ENCODE measurements around the gene PYHIN1.
A peak's percentile ranks its signal among the peaks of the same experiment; 100 is the strongest.
"Not testable (repeated sequence)": the region's sequence is repeated elsewhere in the genome, so short reads cannot be mapped to it uniquely, and the experiment has no call there.

PYHIN1 gene

DNA sequence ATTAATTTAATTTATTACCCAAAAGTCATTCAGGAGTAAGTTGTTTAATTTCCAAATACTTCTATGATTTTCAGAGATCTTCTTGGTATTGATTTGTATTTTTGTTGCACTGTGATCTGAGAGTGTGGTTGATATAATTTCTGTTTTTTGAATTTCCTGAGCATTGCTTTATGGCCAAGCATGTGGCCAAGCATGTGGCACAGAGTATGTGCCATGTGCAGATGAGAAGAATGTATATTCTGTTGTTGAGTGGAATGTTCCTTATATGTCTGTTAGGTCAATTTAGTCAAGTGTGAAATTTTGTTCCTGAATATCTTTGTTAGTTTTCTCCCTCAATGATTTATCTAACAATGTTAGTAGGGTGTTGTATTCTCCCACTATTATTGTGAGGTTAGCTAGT, 53.0 kb downstream of the PYHIN1 start:
- DNase-seq = no peak

DNA sequence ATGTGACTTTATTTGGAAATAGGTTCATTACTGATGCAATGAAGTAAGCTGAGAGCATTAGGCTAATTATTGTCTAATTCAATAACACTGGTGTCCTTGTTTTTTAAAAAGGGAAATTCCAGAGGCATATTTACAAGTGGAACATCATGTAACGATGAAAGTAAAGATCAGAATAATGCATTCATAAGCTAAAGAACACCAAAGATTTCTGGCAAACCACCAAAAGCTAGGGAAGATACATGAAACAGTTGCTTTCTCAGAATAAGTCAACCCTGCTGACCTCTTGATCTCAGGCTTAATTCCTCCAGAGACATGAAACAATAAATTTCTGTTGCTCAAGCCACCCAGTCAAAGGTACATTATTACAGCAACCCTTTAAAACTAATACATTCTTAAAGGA, 58.1 kb downstream of the PYHIN1 start:
- DNase-seq = no peak

DNA sequence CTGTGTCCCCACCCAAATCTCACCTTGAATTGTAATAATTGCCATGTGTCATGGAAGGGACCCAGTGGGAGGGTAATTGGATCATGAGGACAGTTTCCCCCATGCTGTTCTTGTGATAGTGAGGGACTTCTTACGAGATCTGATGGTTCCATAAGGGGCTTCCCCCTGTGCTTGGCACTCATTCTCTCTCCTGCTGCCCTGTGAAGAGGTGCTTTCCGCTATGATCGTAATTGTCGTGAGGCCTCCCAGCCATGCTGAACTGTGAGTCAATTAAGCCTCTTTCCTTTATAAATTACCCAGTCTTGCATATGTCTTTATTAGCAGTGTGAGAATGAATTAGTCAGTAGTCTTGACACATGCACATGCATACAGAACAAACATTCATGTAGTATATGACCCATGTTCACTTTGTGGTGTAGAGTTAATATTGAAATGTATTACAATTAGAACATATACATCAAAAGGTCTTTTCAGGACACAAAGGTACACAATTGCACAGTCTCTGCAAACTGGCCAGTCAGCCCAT, 61.5 kb downstream of the PYHIN1 start:
- DNase-seq = no peak

DNA sequence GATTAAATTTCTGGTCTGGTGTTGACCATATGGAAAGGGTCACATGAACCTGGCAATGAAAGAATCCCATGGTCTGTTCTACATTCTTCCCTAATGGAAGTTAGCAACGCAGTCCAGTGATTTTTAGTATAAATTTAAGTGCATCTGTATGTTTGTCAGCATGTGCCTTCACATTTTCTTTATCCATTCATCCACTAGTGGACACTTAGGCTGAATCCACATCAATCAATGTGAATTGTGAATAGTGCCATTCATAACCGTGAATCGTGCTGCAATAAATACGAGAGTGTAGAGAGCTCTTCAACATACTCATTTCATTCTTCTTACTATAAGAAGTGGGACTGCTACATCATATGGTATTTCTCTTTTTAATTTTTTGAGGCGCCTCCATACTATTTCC, 65.6 kb downstream of the PYHIN1 start:
- no peak for DNase-seq

DNA sequence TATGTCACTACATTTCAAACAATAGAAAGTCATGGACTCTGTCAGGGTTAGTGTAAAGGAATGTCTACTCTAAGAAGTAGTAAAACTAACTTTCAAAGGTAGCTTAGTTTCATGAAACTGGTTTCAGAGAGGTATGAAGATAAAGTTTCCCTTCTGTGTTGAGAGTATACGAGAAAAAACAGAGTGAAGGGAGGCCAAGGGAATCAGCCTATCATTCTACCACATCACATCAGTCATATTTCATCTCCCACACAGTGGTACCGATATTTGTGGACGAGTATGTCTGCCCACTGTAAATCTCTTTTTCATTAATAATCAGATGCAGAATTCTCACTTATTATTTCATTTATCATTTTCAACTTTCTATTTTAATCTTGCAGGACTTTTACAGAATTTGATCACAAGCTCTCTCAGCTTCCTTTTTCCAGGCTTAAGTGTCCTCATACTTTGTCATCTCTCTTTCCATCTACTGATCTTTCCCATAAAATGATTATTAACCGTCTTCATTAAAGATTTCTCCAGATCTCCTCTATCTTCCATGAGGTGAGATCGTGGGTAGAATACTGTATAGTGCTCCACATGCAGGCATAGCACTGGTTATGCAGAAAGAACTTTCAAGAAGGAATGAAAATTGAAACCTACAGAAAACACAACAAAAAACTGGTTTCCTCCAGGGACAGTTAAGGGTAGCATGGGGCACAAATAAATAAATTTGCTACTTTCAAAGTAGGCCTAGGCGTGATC, 66.9 kb downstream of the PYHIN1 start:
- DNase-seq = no peak

DNA sequence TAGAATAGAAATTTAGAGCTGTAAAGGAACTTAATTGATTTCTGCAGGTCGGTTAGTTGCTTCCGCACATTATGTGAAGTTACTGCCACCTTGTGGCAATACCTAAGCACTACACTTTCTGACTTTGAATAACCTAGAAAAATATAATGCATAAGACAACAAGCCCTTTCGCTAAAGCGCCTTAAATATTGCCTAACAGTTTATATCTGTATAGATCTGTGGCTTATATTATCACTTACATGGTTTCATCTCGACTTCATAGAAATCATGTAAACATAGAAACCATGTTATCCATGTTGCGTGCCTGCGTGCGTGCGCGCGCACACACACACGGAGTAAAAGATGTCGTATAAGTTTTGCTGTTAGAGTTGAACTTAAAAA, 67.4 kb downstream of the PYHIN1 start:
- DNase-seq = no peak

DNA sequence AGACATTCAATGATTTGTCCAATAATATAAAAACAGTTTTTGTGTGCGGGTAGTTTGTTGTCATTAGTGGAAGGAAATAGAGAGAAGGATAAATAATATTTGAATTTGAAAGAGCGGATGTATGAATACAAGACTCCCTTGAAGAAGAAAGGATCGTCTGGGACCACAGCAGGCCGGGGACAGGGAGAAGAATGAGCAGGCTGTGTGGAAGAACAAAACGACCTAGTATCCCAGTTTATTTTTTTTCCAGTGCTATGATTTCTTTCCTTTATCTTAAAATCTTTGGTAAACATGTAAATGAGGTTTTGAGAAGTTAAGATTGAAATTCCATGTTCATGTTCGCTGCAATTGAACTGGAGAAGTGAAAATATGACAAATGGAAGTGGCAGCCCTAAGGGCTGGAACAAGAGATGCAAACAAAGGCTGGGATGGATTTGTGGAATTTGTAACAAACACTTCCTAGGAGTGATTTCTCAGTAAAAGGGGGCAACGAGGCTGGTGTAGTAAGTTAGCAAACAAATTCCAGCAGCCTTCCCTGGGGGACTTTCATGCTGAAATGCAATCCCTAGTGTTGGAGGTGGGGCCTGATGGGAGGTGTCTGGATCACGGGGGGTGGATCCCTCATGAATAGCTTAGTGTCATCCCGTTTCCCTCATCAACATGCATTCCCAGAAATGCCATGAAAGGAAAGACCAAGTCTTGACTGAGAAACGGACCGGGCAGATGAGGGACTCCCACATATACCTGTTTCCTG, 68.1 kb downstream of the PYHIN1 start:
- DNase-seq = no peak

DNA sequence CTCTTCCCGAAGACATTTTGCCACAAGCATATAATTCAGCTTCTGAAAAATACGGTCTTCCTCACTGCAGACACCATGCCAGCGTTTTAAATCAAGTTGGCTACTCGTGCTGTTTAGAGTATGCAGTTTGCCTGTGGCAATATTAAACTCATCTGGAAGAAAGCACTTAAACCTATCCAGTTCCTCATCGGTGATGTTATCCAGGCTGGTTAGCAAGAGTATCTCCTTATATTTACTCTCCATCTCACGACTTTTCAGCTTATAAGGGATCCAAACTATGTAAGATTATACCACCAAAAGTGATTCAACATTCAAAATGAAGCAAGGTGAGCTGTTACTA, 68.7 kb downstream of the PYHIN1 start:
- DNase-seq = no peak

DNA sequence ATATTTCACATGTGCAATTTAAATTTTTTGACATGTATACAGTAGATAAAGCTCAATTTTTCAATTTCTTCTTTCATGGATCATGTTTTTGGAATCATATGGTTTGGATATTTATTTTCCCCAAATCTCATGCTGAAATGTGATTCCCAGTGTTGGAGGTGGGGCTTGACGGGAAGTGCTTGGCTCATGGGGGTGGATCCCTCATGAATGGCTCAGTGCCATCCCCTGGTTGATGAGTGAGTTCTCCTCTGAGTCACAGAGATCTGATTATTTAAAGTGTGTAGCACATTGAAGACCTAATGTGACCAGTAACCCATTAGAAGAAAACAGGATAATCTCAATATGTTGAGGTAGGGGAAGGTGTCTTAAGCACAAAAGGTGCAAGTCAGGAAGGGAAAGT, 69.3 kb downstream of the PYHIN1 start:
- DNase-seq = no peak

DNA sequence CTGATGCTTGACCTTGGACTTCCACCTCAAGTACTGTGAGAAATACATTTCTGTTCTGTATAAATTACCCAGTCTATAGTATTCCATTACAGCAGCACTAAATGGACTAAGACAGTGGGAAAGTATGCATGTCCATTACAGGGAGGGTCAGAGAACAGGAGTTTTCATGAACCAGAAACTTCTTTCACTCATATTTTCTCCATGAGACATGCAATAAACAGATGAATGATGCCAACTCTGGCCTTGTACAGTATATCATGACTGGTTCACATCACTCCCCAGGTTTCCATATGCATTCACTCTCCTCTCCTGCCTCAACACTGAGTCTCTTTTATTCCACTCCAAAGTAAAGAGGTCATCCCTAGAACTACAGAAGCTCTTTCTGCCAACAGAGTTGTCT, 73.8 kb downstream of the PYHIN1 start:
- no peak for DNase-seq

DNA sequence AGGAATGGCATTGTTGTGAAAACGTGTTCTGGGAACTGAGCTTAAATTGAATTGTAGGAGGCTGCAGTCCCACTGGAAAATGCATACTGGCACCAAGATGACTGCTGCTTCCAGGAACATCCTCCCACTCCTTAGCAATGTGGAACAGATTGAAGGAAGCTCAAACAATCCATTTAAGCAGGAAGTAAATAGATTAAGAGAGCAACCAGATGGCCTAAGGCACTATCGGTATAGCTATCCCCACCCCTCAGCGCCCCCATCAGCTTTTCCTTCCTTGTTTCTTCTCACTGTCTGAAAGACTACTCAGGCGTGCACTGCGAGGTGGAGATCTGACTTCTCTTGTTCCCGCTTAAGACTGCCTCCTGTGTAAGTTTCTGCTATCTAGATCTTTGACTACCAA, 74.3 kb downstream of the PYHIN1 start:
- DNase-seq = no peak

DNA sequence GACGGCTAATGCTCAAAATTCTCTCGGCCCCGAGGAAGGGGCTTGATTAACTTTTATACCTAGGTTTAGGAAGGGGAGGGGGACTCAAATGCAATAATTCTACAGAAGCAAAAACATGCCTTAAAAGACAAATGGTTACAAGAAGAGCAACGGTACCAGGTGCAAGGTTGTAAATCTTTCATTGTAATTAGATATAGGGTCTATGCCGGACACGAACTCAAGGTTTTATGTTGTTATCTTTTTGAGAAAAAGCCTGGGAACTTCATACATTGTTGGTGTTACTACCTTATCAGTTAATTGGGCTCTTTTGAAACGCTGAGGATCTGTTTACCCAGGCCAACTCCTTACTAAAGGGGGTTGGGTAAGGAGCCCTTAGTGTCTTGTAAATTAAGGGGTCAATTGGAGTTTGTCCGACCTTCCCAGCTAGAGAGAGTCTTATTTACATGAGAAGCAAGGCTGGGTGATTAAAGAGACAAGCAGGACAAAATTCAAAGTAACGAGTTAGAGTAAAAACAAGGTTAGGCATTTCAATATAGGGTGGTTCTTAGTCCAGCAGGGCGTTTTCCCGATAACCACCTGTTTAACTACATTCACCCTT, 75.0 kb downstream of the PYHIN1 start:
- not testable (repeated sequence) for DNase-seq

DNA sequence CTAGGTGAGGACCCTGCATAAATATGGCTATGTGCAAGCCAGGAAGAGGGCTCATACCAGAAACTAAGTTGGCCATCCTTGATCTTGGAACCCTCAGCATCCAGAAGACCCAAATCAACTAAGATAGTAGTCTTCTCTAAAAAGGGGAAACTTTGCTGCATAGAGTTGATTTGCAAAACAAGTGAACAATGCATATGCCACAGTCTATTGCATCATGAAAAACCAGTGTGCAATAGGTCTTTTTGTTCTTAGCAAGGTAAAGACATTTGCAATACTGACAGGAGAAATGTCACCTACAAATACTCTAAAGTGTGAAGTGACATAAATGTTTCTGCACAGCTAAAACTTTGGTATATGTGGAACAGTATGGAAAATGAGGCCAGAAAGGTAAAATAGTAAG, 76.4 kb downstream of the PYHIN1 start:
- no peak for DNase-seq

DNA sequence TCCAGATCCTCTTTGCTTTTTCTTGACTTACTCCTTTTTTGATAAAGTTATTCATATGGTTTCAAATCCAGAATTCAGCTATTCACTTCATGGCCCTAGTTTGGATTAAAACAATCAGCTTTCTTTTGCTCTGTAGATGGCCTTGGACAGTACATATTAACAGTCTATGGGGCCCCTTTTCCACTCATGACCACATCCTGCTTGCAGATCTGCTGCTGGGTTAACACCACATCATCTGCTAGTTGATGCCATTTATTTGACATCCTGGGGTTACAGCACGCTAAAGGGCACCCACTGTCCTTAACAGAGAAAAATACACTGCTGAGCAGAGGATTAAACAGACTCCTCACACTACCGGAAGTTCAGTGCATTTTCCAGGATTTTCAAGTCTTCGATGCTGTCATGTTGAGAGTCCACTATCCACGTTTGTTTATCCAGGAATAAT, 77.4 kb downstream of the PYHIN1 start:
- DNase-seq = peak; percentile 44

DNA sequence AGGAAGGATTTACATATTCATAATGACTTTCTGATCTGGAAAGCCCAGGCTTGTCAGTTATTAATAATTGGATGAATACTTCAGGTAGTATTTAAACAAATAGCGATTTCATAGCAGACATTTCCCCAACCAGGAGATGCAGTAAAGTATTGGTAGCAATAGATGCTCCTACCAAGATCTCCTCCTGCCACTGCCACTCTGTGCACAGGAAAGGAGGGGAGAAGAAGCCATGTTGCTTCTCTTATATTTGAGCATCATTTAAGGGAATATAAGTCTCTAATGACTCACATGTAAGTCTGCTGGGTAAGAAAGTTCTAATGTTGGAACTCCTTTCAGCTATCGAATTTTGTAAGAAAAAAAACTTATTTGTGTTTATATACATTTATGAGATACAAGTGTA, 77.9 kb downstream of the PYHIN1 start:
- no peak for DNase-seq

DNA sequence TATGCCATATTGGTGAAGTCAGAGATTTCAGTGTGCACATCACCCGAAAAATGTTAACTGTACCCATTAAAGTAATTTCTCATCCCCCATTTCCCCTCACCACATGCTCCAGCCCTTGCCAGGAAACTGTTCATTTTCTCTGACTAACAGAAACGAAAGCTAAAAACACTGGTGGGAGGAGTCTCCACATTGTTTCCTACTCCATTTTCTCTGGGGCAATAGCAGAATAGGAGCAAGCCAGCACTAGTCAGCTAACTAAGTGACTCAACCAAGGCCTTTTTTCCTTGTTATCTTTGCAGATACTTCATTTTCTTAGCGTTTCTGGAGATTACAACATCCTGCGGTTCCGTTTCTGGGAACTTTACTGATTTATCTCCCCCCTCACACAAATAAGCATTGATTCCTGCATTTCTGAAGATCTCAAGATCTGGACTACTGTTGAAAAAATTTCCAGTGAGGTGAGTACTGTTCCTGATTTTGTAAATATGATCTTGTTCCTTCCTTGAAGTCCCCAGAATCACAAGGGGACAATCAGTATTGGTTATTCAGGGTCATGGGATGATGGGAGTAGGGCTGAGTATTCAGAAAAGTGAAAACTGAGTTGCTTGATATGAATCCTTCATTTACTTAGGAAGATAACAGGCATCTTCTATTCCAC, 78.5 kb downstream of the PYHIN1 start, which contains the start of gene IFI16:
TSS of gene IFI16 (plus strand) at position 204 of the 658 bp plus-strand sequence. CDS start 4,774 bp downstream, outside the sequence.
- DNase-seq = peak; percentile 50

DNA sequence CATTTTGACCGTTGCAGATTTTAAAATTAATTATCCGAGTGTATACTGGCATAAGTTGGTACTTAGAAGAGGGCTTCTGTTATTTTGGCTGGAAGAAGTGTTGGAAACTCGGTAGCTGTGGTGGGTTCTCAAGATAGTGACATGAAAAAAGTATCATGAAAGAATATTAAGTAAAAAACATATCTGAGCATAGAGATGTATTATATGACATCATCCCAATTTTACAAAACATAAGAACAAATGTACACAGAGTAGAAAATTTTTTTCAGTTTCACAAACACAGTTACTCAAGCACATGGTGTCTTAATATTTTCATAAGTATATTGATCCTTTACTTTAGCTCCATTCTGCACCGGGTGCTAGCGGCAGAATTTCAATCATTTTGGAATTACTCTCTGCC, 79.0 kb downstream of the PYHIN1 start:
- DNase-seq = no peak

DNA sequence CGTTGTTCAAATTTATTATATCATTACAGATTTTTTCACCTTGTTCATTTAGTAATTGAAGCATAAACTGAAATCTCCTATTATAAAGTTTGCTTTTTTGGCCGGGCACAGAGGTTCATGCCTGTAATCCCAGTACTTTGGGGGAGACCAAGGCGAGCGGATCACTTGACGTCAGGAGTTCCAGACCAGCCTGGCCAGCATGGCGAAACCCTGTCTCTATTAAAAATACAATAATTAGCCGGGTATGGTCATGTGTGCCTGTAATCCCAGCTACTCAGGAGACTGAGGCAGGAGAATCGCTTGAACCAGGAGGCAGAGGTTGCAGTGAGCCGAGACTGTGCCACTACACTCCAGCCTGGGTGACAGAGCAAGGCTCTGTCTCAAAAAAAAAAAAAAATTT, 79.6 kb downstream of the PYHIN1 start:
- DNase-seq = not testable (repeated sequence)

DNA sequence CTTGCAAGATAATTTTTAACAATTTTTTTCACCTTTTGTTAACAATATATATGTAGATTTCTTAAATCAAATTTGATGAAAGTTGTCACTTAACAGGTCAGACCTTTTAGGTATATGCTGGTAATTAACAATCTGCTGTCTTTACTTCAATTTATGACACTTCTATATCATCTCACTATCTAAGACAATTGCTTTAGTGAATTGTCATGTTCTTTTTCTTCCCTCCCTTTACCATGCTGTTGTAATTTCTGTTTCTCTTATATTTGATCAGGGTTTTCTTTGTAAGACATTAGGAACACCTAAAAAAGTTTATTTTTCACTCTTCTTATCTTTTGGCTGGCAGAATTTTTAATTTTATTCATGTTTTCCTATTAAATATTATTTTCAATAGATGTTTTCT, 80.4 kb downstream of the PYHIN1 start:
- DNase-seq = no peak

DNA sequence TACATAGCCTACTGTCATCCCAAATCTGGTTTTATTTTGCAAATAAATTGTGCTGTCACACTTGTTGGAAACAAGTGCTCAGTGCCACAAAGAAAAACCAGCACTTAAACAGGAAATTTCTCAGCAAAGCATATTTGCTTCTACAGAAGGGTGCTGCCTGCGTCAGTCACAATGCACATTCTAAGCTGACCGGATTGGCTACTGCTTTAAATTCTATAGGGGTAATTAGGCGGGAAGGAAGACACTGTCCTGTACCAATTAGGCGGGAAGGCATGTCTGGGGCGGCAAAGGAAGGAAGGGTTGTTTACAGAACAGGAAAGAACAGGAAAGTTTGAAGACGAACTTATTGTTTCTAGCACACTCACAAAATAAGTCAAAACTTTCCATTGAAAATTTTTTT, 81.1 kb downstream of the PYHIN1 start:
- DNase-seq = no peak

DNA sequence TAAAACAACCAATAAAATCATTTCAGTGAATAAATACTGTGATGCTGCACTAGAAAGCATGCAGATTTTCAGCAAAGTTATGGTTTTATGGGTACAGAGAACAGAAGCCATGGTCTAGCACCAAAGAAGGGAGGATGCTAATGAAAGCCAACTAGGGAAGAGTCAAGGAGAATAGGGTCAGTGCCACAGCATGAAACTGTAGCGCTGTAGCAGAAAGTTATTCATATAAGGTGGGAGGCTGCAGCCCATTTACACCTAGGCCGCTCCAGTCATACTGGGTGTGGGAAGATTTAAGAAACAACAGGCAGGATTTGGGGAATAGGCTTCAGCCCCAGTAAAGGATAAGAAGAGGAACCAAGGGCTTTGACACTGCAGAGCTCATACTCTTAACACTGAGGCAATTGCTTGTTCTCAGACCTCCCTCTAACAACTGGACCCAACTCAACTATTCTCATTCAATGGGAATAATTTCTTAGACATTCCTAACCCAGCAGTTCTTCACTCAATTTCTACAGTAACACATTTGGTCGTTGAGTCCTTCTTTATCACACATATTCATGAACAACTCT, 82.7 kb downstream of the PYHIN1 start:
- DNase-seq = no peak

DNA sequence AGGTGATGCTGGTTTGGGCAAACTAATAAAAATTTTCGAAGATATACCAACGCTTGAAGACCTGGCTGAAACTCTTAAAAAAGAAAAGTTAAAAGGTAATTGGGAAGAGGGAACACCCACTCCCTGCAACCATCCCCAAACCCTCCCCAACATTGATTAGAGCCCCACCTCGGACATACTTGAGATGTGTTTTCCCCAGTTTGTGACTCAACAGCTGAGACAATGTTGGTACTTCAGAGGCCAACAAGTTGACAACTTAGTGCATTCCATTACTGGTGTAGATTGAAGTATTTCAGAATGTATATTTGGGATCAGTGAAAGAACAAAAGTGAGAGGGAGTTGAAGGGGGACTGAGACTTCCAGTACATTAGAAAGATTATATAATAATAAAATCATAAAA, 83.5 kb downstream of the PYHIN1 start:
- no peak for DNase-seq

DNA sequence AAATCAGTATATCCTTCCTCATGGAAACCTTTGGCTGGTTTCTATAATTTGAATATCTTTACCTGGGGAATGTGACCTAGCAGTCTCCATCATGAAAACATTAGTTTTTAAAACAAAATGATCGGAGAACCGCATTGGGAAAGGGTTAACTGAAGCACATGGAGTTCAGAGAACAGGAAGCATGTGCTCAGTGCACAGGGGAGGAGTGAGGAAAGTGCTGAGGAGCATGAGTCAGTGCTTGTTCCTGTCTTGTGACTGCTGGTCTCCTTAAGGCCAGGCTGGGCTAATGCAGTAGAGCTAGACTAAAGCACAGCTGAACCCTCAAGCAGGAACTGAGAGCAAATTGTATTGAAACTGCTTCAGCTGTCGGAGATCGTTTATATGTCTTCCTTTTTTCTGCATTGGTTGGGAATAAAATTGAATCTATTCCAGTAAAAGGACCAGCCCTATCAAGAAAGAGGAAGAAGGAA, 84.1 kb downstream of the PYHIN1 start:
- DNase-seq = peak; percentile 56
